Chondrocyte (in vitro differentiated cells): ENCODE data around the gene FABP3. TPM values are rescaled to one million over a fixed set of nuclear protein-coding genes. Genes with fewer than 3 reads are reported as not detected.

ENCODE experiments used
- DNase-seq: peaks from one replicate; pipeline ENCODE4 v3.0.0; 2021; ENCODE audit warnings: mixed read lengths, low spot score
- H3K27ac Mint-ChIP-seq: one replicate; pipeline ENCODE4 v1.8.0; 2021; ENCODE audit warnings: mild to moderate bottlenecking, moderate library complexity, mixed read lengths; ENCODE audit not compliant: unreplicated experiment
- H3K27me3 Mint-ChIP-seq: 2 replicates; pipeline ENCODE4 v1.8.0; 2021; ENCODE audit warnings: low read depth, mixed read lengths
- H3K36me3 Mint-ChIP-seq: 2 replicates; pipeline ENCODE4 v1.8.0; 2021; ENCODE audit warnings: low read depth, mixed read lengths
- H3K4me1 Mint-ChIP-seq: 2 replicates; pipeline ENCODE4 v1.8.0; 2021; ENCODE audit warnings: low read depth, mild to moderate bottlenecking, mixed read lengths
- H3K4me3 Mint-ChIP-seq: one replicate; pipeline ENCODE4 v1.8.0; 2021; ENCODE audit warnings: mild to moderate bottlenecking, moderate library complexity, mixed read lengths; ENCODE audit not compliant: unreplicated experiment
- H3K9me3 Mint-ChIP-seq: 2 replicates; pipeline ENCODE4 v1.8.0; 2021; ENCODE audit warnings: low read depth, mixed read lengths
- CTCF ChIP-seq: fragments of 200-600 bp; sonication (generic); IDR thresholded peaks from 2 replicates; pipeline ENCODE4 v1.5.0; 2021; ENCODE audit warnings: antibody characterized with exemption, mild to moderate bottlenecking, moderate library complexity
- total RNA-seq: library from RNA; stranded (reverse); gene quantifications from 3 replicates; pipeline ENCODE4 v1.2.1, GENCODE V29; 2021

Gene FABP3
- total RNA-seq, 1 donor from 2014 or later = 81.4 TPM

- no peak for TF ChIP-seq CTCF
- no peaks in the 10 kb centered on the region for H3K9me3 Mint-ChIP-seq
- peak overlapping the region; percentile 49 for H3K27ac Mint-ChIP-seq
- peaks cover 32% of the 10 kb centered on the region for H3K4me1 Mint-ChIP-seq
- H3K27me3 Mint-ChIP-seq = no peaks in the 10 kb centered on the region
- DNase-seq = no peak
- no peaks in the 10 kb centered on the region for H3K36me3 Mint-ChIP-seq
- H3K4me3 Mint-ChIP-seq = no peak overlapping the region
Measured at GRCh38 chr1:31381394-31382294, 8.8 kb upstream of the FABP3 start.

GRCh38 chr1:31380181-31380580 lies 7.3 kb upstream of the FABP3 start:
- Mint-ChIP-seq H3K4me1 (peaks cover 36% of the 10 kb centered on the region), H3K27me3 (no peaks in the 10 kb centered on the region), H3K4me3 (no peak overlapping the region), H3K27ac (no peak overlapping the region), H3K9me3 (no peaks in the 10 kb centered on the region), H3K36me3 (no peaks in the 10 kb centered on the region)
- no peak for TF ChIP-seq CTCF
- no peak for DNase-seq

- no peaks in the 10 kb centered on the region for H3K9me3 Mint-ChIP-seq
- H3K36me3 Mint-ChIP-seq = no peaks in the 10 kb centered on the region
- TF ChIP-seq CTCF = no peak
- H3K4me1 Mint-ChIP-seq = peaks cover 55% of the 10 kb centered on the region
- no peak overlapping the region for H3K27ac Mint-ChIP-seq
- H3K4me3 Mint-ChIP-seq = no peak overlapping the region
- H3K27me3 Mint-ChIP-seq = no peaks in the 10 kb centered on the region
- DNase-seq = no peak
Measured at GRCh38 chr1:31378001-31378400, 5.1 kb upstream of the FABP3 start.

GRCh38 chr1:31377364-31377863 lies 4.5 kb upstream of the FABP3 start:
- no peak for TF ChIP-seq CTCF
- no peak for DNase-seq
- Mint-ChIP-seq H3K27ac (no peak overlapping the region), H3K4me3 (no peak overlapping the region), H3K4me1 (peaks cover 57% of the 10 kb centered on the region), H3K36me3 (no peaks in the 10 kb centered on the region), H3K27me3 (no peaks in the 10 kb centered on the region), H3K9me3 (no peaks in the 10 kb centered on the region)

GRCh38 chr1:31376375-31377134 lies 3.7 kb upstream of the FABP3 start:
- Mint-ChIP-seq H3K4me1 (peaks cover 57% of the 10 kb centered on the region), H3K9me3 (no peaks in the 10 kb centered on the region)

More at GRCh38 chr1:31376375-31377134, 3.7 kb upstream of the FABP3 start:
- Mint-ChIP-seq H3K4me3 (no peak overlapping the region), H3K36me3 (no peaks in the 10 kb centered on the region), H3K27ac (peak overlapping the region; percentile 86), H3K27me3 (no peaks in the 10 kb centered on the region)
- TF ChIP-seq CTCF = no peak
- DNase-seq = no peak
